GM12873 (cell line): Measurements from ENCODE around the gene STARD4.

Source experiments
- TF ChIP-seq, protein P1 (sequence below): IDR thresholded peaks from 2 replicates; pipeline ENCODE4 v1.5.1; 2012; ENCODE audit warnings: low read depth, mild to moderate bottlenecking, moderate library complexity, low read length, control low read depth; ENCODE audit not compliant: insufficient read depth; ENCODE audit errors: missing control alignments

STARD4 gene

DNA sequence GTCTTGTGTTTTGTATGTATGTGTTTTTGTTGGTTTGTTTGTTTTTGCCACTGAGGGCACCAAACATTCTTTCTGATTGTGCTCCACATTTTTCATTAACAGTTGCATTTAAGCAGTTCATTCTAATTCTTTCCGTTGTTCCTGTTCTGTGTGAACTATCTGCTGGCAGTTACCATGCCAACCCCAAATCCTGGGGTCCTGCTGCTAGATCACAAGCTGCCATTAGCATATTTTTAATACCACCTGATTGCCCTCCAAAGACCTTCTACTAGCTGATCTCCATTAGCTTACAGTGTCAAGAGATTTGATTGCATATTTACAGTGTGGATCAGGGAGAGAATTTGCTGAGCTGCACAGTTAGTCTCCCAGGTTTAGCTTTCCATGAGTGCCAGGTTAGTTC, 40.6 kb upstream of the STARD4 start:
- TF ChIP-seq, protein P1, sequence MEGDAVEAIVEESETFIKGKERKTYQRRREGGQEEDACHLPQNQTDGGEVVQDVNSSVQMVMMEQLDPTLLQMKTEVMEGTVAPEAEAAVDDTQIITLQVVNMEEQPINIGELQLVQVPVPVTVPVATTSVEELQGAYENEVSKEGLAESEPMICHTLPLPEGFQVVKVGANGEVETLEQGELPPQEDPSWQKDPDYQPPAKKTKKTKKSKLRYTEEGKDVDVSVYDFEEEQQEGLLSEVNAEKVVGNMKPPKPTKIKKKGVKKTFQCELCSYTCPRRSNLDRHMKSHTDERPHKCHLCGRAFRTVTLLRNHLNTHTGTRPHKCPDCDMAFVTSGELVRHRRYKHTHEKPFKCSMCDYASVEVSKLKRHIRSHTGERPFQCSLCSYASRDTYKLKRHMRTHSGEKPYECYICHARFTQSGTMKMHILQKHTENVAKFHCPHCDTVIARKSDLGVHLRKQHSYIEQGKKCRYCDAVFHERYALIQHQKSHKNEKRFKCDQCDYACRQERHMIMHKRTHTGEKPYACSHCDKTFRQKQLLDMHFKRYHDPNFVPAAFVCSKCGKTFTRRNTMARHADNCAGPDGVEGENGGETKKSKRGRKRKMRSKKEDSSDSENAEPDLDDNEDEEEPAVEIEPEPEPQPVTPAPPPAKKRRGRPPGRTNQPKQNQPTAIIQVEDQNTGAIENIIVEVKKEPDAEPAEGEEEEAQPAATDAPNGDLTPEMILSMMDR = no peak

DNA sequence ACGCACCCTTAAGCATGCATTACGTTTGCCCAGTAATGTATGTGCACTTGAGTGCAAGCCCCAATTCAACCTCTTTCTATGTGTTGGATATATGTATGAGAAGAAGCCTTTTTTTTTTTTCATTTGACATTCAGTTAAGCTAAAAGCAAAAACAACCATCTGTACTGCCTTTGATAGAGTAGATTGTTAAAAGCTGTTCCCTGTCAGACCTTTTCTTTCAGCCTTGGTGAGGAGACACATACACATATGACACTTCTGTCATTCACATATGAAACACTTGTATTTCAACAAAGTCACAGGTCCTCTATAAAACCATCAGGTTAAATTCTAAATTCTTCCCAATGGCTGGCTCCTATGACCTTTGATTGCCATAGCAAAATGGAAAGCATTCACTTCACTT, 40.2 kb upstream of the STARD4 start:
- TF ChIP-seq, protein P1 = no peak

DNA sequence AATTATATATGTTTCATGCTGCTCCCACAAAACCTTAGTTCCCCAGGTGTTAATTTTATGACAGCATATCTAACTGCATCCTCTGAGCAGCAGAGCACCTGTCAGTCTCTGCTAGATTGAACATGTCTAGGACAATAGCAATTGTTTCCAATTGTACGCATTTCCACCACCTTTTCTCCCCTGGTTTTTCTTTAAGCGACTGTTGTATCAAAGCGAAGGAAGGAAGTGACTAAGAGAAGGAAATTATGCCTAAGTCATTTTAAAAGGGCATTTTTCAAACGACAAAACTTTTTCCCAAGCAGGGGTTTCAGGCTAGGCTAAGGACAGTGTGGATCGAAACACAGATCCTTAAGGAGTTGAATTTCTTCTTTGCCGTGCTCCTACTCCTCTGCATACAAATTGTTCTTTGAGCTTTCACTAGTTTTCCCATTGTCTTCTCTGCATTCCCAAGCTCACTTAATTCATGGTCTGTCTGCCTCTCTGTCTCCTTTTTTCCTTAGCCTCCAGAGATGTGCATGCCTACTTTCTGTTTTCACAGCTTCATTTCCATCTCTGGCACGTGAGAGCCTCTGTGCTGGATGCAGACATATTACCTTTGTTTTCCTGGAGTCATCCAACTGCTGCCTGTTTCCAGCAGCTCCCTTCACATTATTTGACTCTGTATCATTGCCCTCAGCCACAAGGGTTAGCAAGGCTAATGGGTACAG, 39.4 kb upstream of the STARD4 start:
- TF ChIP-seq, protein P1 = no peak

DNA sequence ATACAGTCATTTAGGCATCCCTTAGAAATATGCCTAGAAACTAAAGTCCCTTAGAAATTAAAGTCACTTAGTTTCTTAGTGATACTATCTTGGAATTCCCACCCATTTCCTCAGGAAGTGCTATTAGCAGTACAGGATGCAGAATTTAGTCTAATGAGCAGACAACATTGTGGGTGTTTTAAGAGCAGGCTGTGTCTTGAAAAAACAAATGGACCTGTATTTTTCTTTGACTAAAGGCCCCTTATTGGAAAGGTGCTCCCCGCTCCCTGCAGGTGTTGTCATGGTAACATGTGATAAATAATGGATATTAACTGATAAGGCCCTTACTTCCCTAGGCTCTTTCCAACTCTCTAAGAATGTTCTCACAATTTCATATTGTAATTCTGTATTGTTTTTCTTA, 38.8 kb upstream of the STARD4 start:
- TF ChIP-seq, protein P1 = no peak

DNA sequence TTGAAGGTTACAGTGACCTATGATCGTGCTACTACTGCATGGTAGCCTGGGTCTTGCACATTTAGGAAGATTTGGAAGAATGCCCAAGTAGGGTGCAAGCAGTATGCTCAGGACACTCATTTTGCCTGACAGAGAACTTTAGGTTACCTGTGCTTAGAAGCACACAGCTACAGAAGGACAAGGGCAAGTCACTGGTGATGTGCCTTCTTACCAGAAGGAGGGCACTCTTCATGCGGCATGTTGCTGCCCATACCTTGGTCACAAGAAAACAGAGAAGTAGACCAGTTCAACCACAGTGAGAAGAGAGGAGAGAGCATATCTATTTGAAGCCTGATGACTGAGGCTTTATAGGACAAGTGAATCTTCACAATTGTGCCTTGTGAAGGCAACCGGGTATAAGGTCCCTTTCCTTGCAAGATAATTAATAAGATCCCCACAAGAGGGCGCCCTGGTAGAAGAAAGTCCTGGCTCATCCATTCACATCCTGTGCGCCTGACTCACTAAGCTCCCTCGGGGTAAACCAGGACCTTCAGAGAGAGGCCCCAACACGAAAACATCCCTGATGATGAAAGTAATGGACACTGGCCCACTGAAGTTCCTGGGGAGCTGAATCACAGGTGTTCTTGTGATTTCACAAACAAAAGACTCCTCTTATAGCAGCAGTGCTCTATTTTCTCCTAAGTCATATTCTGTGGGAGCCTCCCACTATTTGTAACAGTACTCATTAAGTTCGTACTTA, 38.1 kb upstream of the STARD4 start:
- TF ChIP-seq, protein P1 = peak; percentile 61

DNA sequence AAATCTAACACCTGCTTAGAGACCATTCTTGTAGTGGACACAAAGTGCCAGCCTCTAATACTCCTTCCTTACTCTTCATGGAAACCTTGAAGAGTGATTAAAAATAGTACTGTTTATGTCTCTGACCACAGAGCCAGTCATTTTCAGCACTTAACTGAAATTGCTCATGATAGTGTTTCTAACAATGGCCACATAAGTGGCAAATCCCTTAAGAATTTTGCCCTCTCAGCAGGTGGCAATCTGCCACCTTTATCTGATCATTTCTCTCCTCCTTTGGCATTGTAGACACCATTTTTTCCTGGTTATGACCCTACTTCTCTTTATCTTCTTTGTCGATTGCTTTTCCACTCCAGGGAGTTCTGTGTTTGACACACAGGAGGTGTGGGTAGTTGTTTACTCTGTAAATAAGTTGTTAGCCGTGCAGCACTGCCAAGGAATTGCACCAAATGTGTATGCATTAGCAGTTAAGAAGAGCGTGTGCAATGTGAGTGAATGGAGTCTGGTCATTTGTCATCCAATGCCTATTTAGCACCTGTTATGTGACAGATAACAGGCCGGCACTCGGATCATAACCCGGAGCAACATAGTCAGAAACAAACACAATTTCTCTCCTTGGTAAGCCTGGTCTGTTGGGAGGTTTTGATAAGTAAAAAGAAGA, 36.8 kb upstream of the STARD4 start:
- TF ChIP-seq, protein P1 = no peak

DNA sequence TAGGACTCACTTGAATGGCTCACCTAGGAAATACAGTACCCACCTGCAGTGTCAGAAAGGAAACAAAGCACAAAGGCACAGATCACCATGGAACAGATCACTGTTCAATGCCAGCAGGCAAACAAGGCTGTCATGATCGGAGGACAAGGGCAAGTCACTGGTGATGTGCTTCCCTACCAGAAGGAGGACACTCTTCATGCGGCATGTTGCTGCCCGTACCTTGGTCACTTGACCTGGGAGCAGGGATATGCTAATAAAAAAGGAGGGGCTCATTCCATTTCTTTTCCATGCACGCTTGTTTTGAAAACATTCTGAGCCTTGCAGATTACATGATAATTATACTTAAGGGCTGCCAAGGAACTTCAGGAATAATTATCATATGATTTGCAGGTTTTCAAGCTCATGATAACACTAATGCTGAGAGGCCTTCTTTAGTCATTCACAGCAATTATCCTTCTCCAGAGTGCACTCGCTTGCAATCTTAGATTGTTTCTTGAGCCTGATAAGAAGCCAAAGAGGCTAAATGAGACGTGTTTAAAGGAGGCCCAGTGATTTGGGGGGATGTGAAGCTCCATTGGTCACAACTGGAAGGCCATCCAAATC, 36.1 kb upstream of the STARD4 start:
- TF ChIP-seq, protein P1 = no peak
